ENCODE data around the gene OLIG1. TPM values are rescaled to one million over a fixed set of nuclear protein-coding genes. Genes with fewer than 3 reads are reported as not detected.

OLIG1 gene
- total and polyA plus RNA-seq, 2 of the 4 experiments (the other 2 are of a cell fraction), result not detected

DNA sequence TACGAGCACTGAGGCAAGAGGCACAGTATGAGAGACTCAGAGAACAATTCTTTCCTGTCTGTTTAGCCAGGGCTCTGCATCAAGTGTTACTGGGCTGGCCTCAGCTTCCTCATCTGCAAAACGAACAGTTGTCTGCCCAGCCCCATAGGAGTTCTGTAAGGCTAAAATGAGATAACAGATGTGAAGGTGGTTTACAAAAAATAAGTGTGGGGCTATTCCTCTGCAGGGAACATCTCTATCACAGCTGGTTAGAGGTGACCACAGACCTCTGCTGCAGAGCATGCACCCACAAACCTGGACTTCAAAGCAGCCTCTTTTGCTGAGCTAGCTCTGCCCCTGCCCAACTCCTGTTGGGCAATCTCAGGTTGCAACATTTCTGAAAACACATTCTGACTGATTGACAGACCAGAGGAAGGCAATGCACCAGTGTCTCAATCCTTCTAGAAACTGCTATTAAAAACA lies 10.5 kb upstream of the OLIG1 start:
- Histone ChIP-seq H4K20me1 (ENCODE audit: insufficient read depth, low read length) (no peaks in the 10 kb centered on the region), H4K91ac (ENCODE audit: insufficient read depth, low read depth, low read length) (no peak overlapping the region), H4K8ac (ENCODE audit: low read depth in 2 of 2, low read length in 2 of 2) (no peak overlapping the region), H3K23ac (ENCODE audit: low read depth, low read length) (no peak overlapping the region), H4K5ac (ENCODE audit: low read depth, low read length) (no peak overlapping the region), H3K56ac (ENCODE audit: extremely low read depth, insufficient read depth, low read length) (no peak overlapping the region), H2AK9ac (replicated peaks; ENCODE audit: low read depth, low read length, poor library complexity) (no peak overlapping the region), H3K9me1 (ENCODE audit: insufficient read depth, low read length) (no peaks in the 10 kb centered on the region), H3K9me3 (ENCODE audit: control insufficient read depth, insufficient read depth, low read length) (no peaks in the 10 kb centered on the region), H3K4ac (ENCODE audit: low read depth, low read length) (no peak overlapping the region), H3K4me2 (ENCODE audit: low read depth, low read length) (no peak overlapping the region), H3K4me3 (ENCODE audit: insufficient read depth, low read depth, low read length) (no peak overlapping the region), H3K14ac (replicated peaks; ENCODE audit: low read depth, low read length) (no peak overlapping the region), H3K36me3 (ENCODE audit: control insufficient read depth, insufficient read depth, low read length) (no peaks in the 10 kb centered on the region), H2BK15ac (ENCODE audit: low read depth, low read length) (no peak overlapping the region), H2BK5ac (ENCODE audit: low read depth, low read length, poor library complexity, severe bottlenecking) (no peak overlapping the region), H3K18ac (ENCODE audit: low read depth, low read length) (no peak overlapping the region), H3K27me3 (ENCODE audit: control insufficient read depth, insufficient read depth, low read length) (peaks cover 59% of the 10 kb centered on the region), H3K79me1 (ENCODE audit: low read depth in 1 of 2, low read length in 2 of 2) (no peaks in the 10 kb centered on the region), H2AFZ (replicated peaks; ENCODE audit: low read length, poor library complexity) (no peak overlapping the region), H2BK120ac (ENCODE audit: low read depth, low read length) (no peak overlapping the region), H3K9ac (ENCODE audit: low read depth, low read length) (no peak overlapping the region), H2BK20ac (ENCODE audit: low read depth, low read length) (no peak overlapping the region), H2AK5ac (ENCODE audit: low read depth, low read length) (no peak overlapping the region), H3K27ac (ENCODE audit: insufficient read depth, low read length) (no peak overlapping the region), H3K4me1 (ENCODE audit: control insufficient read depth, insufficient read depth, low read length) (no peaks in the 10 kb centered on the region)
- BruUV-seq (replicated peaks), result no TSS peak
- no peak for ATAC-seq (ENCODE audit: low read depth)
- dilution Hi-C loops (cut with HindIII; ENCODE audit: low sequenced_read_pairs, unreplicated experiment), result no loop called here
- CTCF ChIA-PET, result no interaction called here
- WGBS, 2 experiments (ENCODE audit: extremely low coverage in 2 of 2, insufficient read length in 1 of 2), result no CpG with 5 or more reads among the region's 2 CpGs
- intact Hi-C loops (cut with micrococcal nuclease), result no loop called here
- POLR2A ChIA-PET (ENCODE audit: unreplicated experiment), result no interaction called here
- in situ Hi-C loops (cut with MboI; ENCODE audit: low sequenced_read_pairs), result no loop called here
- TF ChIP-seq, protein P1, sequence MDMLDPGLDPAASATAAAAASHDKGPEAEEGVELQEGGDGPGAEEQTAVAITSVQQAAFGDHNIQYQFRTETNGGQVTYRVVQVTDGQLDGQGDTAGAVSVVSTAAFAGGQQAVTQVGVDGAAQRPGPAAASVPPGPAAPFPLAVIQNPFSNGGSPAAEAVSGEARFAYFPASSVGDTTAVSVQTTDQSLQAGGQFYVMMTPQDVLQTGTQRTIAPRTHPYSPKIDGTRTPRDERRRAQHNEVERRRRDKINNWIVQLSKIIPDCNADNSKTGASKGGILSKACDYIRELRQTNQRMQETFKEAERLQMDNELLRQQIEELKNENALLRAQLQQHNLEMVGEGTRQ (IDR thresholded peaks at IDR 0.05; ENCODE audit: low read depth, low read length), result no peak
- TF ChIP-seq SMC3 (IDR thresholded peaks at IDR 0.05; ENCODE audit: low read depth, low read length) (no peak), NFE2L2 (IDR thresholded peaks at IDR 0.05; ENCODE audit: low read depth, low read length) (no peak), CHD1 (IDR thresholded peaks at IDR 0.05; ENCODE audit: low read depth, low read length) (no peak), RAD21 (IDR thresholded peaks at IDR 0.05; ENCODE audit: low read length) (no peak), FOS (IDR thresholded peaks at IDR 0.05; ENCODE audit: low read depth, low read length) (no peak), POLR2A (IDR thresholded peaks at IDR 0.05; ENCODE audit: low read depth, low read length) (no peak), RCOR1 (IDR thresholded peaks at IDR 0.05; ENCODE audit: insufficient replicate concordance, low read length) (no peak), MAZ (IDR thresholded peaks at IDR 0.05; ENCODE audit: borderline replicate concordance, low read depth, low read length) (no peak), BHLHE40 (IDR thresholded peaks at IDR 0.05; ENCODE audit: low read depth, low read length) (no peak), MAFK (IDR thresholded peaks at IDR 0.05; ENCODE audit: low read depth, low read length) (no peak), RFX5 (IDR thresholded peaks at IDR 0.05; ENCODE audit: low read depth, low read length) (no peak), CEBPB (IDR thresholded peaks at IDR 0.05; ENCODE audit: low read depth, low read length) (no peak), MXI1 (IDR thresholded peaks at IDR 0.05; ENCODE audit: borderline replicate concordance, low read depth, low read length) (no peak)
- TF ChIP-seq, protein P2, sequence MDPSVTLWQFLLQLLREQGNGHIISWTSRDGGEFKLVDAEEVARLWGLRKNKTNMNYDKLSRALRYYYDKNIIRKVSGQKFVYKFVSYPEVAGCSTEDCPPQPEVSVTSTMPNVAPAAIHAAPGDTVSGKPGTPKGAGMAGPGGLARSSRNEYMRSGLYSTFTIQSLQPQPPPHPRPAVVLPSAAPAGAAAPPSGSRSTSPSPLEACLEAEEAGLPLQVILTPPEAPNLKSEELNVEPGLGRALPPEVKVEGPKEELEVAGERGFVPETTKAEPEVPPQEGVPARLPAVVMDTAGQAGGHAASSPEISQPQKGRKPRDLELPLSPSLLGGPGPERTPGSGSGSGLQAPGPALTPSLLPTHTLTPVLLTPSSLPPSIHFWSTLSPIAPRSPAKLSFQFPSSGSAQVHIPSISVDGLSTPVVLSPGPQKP (IDR thresholded peaks at IDR 0.05; ENCODE audit: borderline replicate concordance, low read depth, low read length), result no peak
- TF ChIP-seq, protein P3, sequence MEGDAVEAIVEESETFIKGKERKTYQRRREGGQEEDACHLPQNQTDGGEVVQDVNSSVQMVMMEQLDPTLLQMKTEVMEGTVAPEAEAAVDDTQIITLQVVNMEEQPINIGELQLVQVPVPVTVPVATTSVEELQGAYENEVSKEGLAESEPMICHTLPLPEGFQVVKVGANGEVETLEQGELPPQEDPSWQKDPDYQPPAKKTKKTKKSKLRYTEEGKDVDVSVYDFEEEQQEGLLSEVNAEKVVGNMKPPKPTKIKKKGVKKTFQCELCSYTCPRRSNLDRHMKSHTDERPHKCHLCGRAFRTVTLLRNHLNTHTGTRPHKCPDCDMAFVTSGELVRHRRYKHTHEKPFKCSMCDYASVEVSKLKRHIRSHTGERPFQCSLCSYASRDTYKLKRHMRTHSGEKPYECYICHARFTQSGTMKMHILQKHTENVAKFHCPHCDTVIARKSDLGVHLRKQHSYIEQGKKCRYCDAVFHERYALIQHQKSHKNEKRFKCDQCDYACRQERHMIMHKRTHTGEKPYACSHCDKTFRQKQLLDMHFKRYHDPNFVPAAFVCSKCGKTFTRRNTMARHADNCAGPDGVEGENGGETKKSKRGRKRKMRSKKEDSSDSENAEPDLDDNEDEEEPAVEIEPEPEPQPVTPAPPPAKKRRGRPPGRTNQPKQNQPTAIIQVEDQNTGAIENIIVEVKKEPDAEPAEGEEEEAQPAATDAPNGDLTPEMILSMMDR (conservative IDR thresholded peaks at IDR 0.05; ENCODE audit: low read depth, low read length), result no peak
- DNase-seq, result no peak
